ENCODE measurements around the gene SNAI3.
"Not testable (repeated sequence)": the region's sequence is repeated elsewhere in the genome, so short reads cannot be mapped to it uniquely, and the experiment has no call there.

The SNAI3 gene

DNA sequence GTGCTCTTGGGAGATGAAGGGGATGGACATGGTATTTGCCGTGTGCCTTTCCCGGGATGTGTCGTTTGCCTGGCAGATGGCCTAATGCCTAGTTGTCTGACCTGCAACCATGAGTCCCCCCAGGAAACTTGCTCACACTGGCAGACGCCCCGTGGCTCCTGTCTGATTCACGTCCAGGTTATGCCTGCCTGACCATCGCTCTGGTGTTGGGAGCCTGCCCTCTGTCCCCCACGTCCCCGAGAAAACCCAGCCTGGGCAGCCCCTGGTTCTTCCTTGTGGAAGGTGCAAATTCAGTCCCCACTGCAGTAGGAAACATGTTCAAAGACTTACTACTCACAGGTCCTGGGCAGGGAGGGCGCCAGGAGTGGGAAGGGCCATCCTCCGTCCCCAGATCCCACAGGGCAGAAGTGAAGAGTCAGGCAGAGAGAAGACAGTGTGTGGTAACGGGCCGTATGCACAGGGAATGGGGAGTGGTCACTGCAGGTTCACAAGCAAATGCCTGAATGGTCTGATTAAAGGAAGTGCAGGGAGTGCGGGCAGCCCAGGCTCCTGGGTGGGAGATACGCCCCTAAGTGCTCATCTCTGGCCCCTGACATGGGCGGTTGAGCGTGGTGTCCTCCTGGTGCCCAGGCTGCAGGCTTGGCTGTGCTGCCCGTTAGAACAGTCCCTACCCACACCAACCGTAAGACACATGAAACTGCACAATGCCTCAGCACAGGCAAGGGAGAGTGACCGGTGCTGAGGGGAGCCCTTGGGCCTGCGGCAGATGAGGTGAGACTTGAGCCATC is 4.2 kb upstream of the SNAI3 start:
- DNase-seq = no peak

GRCh38 chr16:88688013-88688778 is 1.9 kb upstream of the SNAI3 start:
- no peak for DNase-seq

DNA sequence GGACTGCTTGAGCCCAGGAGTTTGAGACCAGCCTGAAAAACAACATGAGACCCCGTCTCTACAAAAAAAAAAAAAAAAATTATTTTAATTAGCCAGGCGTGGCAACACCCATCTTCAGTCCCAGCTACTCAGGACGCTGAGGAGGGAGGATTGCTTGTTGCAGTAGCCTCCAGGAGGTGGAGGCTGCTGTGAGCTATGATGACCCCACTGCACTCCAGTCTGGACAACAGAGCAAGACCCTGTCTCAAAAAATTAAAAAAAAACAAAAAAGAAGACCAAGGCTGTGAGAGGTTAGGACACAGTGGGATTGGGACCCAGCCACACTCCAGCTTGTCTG is 1.3 kb upstream of the SNAI3 start:
- no peak for DNase-seq

- DNase-seq = no peak
These were observed 908 bp upstream of the SNAI3 start for GRCh38 chr16:88687254-88687576.

GRCh38 chr16:88686062-88686438 is 257 bp downstream of the SNAI3 start:
- peak; percentile 44 for DNase-seq

GRCh38 chr16:88685156-88686061 is 898 bp downstream of the SNAI3 start:
- DNase-seq = peak; percentile 75

- DNase-seq = no peak
These were observed 1.6 kb downstream of the SNAI3 start for GRCh38 chr16:88684569-88685155.

- DNase-seq = peak; percentile 59
These were observed 4.4 kb downstream of the SNAI3 start for GRCh38 chr16:88681709-88682451.

- peak; percentile 44 for DNase-seq
These were observed 5.1 kb downstream of the SNAI3 start for GRCh38 chr16:88681084-88681680.

GRCh38 chr16:88680554-88681083 is 5.7 kb downstream of the SNAI3 start:
- no peak for DNase-seq

- DNase-seq = no peak
These were observed 7.9 kb downstream of the SNAI3 start for GRCh38 chr16:88678224-88678979.

GRCh38 chr16:88677721-88678120 is 8.6 kb downstream of the SNAI3 start:
- no peak for DNase-seq

DNA sequence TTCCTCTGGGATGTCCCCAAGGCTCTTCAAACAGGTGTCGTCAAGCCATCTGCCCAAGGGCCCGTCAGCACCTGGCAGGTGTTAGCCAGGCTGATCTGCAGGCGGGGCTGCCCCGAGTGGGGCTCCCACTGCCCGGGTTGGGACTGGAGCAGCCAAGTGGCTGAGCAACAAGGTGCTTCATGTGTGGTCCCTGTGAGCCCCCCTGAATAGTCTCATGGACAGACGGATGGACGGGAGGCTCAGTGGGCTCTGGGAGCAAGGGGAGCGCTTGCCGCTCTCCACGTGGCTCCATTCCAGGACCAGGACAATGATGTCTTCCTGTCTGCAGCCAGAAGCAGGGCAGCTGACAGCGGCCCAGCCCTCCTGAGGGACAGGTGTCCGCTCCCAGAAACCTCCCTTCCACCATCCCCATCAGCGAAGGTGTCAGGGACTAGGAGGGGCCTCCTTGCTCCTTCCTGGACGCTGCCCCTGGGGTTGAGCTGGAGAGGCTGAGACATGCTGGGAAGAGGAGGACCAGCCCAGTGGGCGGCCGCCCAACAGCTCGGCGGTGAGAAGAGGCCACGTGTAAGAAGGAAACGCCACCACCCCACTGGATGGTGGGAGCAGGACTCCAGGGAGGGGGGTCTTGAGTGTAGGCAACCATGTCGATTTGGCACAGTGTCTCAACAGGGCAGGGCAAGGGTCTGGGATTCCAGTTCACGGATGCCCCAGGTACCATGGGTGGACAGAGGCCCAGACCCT is 9.6 kb downstream of the SNAI3 start:
- DNase-seq = no peak

DNA sequence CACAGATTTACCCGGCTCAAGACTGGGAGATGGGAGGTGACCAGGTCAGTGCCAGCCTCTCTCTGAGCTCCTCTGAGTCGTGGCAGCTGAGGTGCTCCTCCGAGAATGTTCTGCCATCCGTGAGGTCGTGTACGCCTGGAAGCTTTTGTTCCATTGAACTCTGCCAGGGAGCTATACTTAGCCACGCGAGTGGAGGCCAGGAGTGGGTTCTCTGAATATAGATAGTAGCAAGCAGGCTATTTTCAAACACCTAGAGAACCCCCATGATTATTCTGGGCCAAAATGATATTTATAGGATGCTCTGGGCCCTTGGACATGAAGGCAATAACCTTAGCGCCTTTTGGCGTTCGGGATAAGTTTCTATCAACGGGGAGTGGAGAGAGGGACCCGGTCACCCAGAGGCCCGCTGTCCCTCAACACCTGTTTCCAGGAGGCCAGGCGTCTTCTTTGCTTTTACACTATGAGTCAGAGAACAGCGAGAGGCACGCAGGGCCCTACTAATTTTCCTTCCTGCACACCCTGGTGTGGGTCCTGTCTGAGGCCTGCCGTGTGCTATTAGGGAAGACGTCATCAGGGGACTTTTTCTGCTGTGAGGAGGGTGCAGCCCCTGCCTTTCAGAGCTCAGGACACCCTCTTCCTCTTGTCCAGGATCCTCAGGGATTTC is 12.5 kb downstream of the SNAI3 start:
- no peak for DNase-seq

DNA sequence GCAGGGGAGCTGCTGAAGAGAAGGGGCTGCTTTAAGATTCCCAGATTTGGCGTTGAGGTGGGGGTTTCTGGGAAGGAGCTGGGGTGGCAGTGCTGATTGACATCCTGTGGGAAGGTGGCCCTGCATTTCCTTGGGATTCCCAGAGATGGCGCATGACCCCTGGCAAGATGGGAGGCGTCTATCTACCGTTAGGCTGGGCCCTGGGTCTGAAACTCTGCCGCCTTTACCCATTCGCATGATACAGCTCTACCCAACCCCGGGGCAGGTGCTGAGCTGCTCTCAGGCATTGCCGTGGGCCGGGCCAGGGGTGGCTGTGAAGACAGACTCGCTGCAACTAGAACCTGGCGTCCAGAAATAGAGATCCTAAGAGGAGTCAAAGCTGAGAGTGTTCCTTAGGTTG is 13.5 kb downstream of the SNAI3 start:
- DNase-seq = no peak

DNA sequence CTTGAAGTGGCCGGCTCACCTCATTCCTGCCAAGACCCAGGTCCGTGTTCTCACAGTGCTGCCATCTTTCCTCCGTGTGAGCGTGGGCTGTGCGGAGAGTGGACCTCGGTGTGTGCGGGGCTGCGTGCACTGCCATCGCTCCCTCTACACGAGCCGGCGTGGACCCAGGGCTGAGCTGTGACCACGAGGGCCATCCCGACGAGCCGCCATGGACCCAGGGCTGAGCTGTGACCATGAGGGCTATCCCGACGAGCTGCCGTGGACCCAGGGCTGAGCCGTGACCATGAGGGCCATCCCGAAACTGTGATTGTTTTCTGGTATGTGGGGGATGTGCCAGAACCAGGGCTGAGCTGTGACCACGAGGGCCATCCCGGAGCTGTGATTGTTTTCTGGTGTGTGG is 14.5 kb downstream of the SNAI3 start:
- DNase-seq = no peak

DNA sequence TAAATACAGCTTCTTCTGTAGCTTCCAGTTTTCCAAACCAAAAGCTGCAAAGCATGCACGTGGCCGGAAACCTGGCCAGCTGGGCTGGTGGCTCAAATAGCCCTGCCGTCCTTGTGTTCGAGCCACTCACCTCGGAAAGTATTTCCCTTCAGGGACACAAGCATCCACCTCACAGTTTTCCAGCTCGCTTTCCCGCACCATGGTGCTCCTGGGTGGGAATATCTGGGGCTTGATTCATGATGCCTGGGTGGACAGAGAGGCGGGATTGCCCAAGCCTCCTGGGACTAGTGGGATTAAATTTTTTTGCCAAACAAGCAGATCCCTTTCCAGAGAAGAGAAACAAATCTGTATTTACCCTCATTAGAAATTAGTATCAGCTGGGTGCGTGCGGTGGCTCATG is 16.3 kb downstream of the SNAI3 start:
- no peak for DNase-seq

DNA sequence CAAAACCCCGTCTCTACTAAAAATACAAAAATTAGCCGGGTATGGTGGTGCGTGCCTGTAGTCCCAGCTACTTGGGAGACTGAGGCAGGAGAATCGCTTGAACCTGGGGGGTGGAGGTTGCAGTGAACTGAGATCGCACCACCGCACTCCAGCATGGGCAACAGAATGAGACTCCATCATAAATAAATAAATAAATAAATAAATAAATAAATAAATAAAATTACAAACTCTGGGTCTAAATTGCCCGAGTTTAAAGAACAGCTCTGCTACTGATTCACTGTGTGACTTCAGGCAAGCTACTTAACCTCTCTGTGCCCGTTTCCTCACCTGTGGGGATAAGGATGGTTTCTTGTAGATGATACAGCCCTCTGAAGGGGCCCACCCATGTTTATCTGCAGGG is 16.8 kb downstream of the SNAI3 start:
- DNase-seq = not testable (repeated sequence)

DNA sequence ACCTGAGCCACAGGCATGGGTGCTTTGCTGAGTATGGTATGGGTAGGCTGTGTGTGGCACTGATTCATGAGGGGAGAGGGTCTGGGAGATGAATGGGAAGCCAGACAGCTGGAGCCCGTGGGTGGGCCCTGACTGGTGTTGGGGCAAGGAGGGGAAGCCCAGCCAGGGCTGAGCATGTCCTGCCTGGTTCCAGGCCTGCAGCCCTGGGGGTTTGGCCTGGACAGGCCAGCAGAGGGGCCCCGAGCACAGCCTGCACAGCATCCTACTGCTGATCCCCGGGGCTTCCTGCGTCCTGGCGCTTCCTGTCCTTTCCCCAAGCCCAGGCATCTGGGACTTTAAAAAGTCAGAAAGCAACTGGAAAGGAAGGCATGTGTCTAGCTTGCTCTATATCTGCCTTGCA is 18.8 kb downstream of the SNAI3 start:
- no peak for DNase-seq

- DNase-seq = no peak
These were observed 20.7 kb downstream of the SNAI3 start for GRCh38 chr16:88665570-88665969.

All from activated CD8-positive, alpha-beta memory T cell treated with anti-CD3 and anti-CD28 coated beads, Interleukin-2, amount 50 U/mL, for 4 hours (primary cell).